HepG2 (cell line): ENCODE measurements around the gene PGS1. TPM values are rescaled to one million over a fixed set of nuclear protein-coding genes. Genes with fewer than 3 reads are reported as not detected.

Experiments
- CBX2 ChIP-seq, 2 experiments: fragments of 200-600 bp in 1 of 2; sonication (generic); formaldehyde crosslinking in 1 of 2; IDR thresholded peaks; 2 replicates each; pipeline versions ENCODE4 v1.7.0 to v1.8.1; 2018 to 2022; ENCODE audit warnings: low read depth in 2 of 2, low read length in 1 of 2, mild to moderate bottlenecking in 1 of 2, missing genetic modification reagents in 1 of 2
- CREB3 ChIP-seq: sonication (generic); formaldehyde crosslinking; IDR thresholded peaks from 2 replicates; pipeline ENCODE4 v1.5.0; 2020; ENCODE audit warnings: missing genetic modification reagents
- DNMT3B ChIP-seq: conservative IDR thresholded peaks from 2 replicates; pipeline ENCODE4 v1.6.1; 2016; ENCODE audit warnings: missing biosample characterization, control low read depth
- ELF4 ChIP-seq: sonication (generic); formaldehyde crosslinking; IDR thresholded peaks from 2 replicates; pipeline ENCODE4 v1.5.0; 2020; ENCODE audit warnings: missing genetic modification reagents, mild to moderate bottlenecking, moderate library complexity, borderline replicate concordance
- FUBP1 ChIP-seq: sonication (generic); formaldehyde crosslinking; IDR thresholded peaks from 2 replicates; pipeline ENCODE4 v1.5.1; 2020; ENCODE audit warnings: missing genetic modification reagents, mild to moderate bottlenecking, borderline replicate concordance
- JUNB ChIP-seq: sonication (generic); formaldehyde crosslinking; IDR thresholded peaks from 2 replicates; pipeline ENCODE4 v1.8.0; 2022; ENCODE audit warnings: missing genetic modification reagents, mild to moderate bottlenecking, borderline replicate concordance
- KMT2B ChIP-seq: IDR thresholded peaks from 2 replicates; pipeline ENCODE4 v1.6.1; 2016; ENCODE audit warnings: missing genetic modification reagents, missing compliant biosample characterization
- MED8 ChIP-seq: sonication (generic); formaldehyde crosslinking; IDR thresholded peaks from 2 replicates; pipeline ENCODE4 v1.8.1; 2023; ENCODE audit warnings: mild to moderate bottlenecking, missing genetic modification reagents; ENCODE audit not compliant: insufficient replicate concordance
- MYPOP ChIP-seq: sonication (generic); formaldehyde crosslinking; IDR thresholded peaks from 2 replicates; pipeline ENCODE4 v1.8.1; 2023; ENCODE audit warnings: mild to moderate bottlenecking, moderate library complexity, missing genetic modification reagents
- PBX3 ChIP-seq: sonication (generic); formaldehyde crosslinking; IDR thresholded peaks from 2 replicates; pipeline ENCODE4 v1.8.1; 2023; ENCODE audit warnings: missing genetic modification reagents, inconsistent platforms, borderline replicate concordance
- PHF21A ChIP-seq: sonication (generic); formaldehyde crosslinking; IDR thresholded peaks from 2 replicates; pipeline ENCODE4 v1.5.0; 2020; ENCODE audit warnings: mild to moderate bottlenecking, missing genetic modification reagents
- SOX5 ChIP-seq: IDR thresholded peaks from 2 replicates; pipeline ENCODE4 v1.6.1; 2016; ENCODE audit warnings: borderline replicate concordance
- SP5 ChIP-seq: IDR thresholded peaks from 2 replicates; pipeline ENCODE4 v1.6.1; 2016; ENCODE audit warnings: low read depth, borderline replicate concordance
- ZBTB7A ChIP-seq: sonication (generic); formaldehyde crosslinking; IDR thresholded peaks from 2 replicates; pipeline ENCODE4 v1.8.0; 2022; ENCODE audit warnings: mild to moderate bottlenecking, missing genetic modification reagents
- ZNF101 ChIP-seq: sonication (generic); formaldehyde crosslinking; IDR thresholded peaks from 2 replicates; pipeline ENCODE4 v1.4.0; 2020; ENCODE audit warnings: mild to moderate bottlenecking, low read depth, missing genetic modification reagents, borderline replicate concordance
- ZNF280B ChIP-seq: sonication (generic); formaldehyde crosslinking; IDR thresholded peaks from 2 replicates; pipeline ENCODE4 v1.5.0; 2020; ENCODE audit warnings: missing genetic modification reagents, mild to moderate bottlenecking, borderline replicate concordance
- ZNF800 ChIP-seq: sonication (generic); formaldehyde crosslinking; IDR thresholded peaks from 2 replicates; pipeline ENCODE4 v1.4.0; 2020; ENCODE audit warnings: missing genetic modification reagents
- ZSCAN31 ChIP-seq: sonication (generic); formaldehyde crosslinking; IDR thresholded peaks from 2 replicates; pipeline ENCODE4 v1.5.0; 2020; ENCODE audit warnings: low read depth, mild to moderate bottlenecking, missing genetic modification reagents
- polyA plus RNA-seq, 8 experiments: library from polyadenylated mRNA; depleted of rRNA in 3 of 8; stranded (reverse) in 7 of 8; unstranded in 1 of 8; fragments of >200 nt; fragmentation: Illumina TruSeq in 4 of 8; extraction: Trizol in 4 of 8; gene quantifications; 2 replicates each; pipeline versions ENCODE4 v1.2.1 to v1.2.3, GENCODE V29; 2011 to 2016; ENCODE audit warnings: low read depth in 4 of 8, missing spikeins in 1 of 8, mixed read lengths in 1 of 8; ENCODE audit not compliant: insufficient read depth in 1 of 8
- total RNA-seq, 5 experiments: library from RNA; depleted of rRNA; stranded (reverse); fragments of >200 nt; fragmentation: Illumina TruSeq; extraction: Trizol; gene quantifications; 2 replicates each; pipeline ENCODE4 v1.2.3, GENCODE V29; 2016; ENCODE audit warnings: low read depth in 1 of 5

The PGS1 gene
- total and polyA plus RNA-seq, 2 of the 13 experiments (the other 11 are each of a cell fraction or from before 2014, with no cell fraction given) = 25.9 to 31.5 TPM

GRCh38 chr17:78421534-78422266, 43.3 kb downstream of the PGS1 start (continued):
- TF ChIP-seq CBX2 (IDR thresholded peaks at IDR 0.05; ENCODE audit: low read depth, low read length) (no peak), CBX2 (CRISPR knock-in tag; IDR thresholded peaks at IDR 0.05; ENCODE audit: low read depth) (no peak), CREB3 (CRISPR knock-in tag) (no peak), MYPOP (CRISPR knock-in tag) (peak; percentile 93; the same call in 1 of the 2 replicates), SP5 (CRISPR knock-in tag) (peak; percentile 94), JUNB (CRISPR knock-in tag) (peak; percentile 36; the same call in 1 of the 2 replicates), MED8 (CRISPR knock-in tag) (no peak), PBX3 (CRISPR knock-in tag) (no peak), PHF21A (CRISPR knock-in tag) (peak; percentile 100), KMT2B (CRISPR knock-in tag) (peak; percentile 59; the same call in 1 of the 2 replicates), ZNF101 (CRISPR knock-in tag) (0 out of 2 replicates have a peak, but pooled peaks have one; percentile 85), FUBP1 (CRISPR knock-in tag) (no peak), ZNF280B (peak; percentile 38; the same call in 1 of the 2 replicates), ZSCAN31 (CRISPR knock-in tag) (peak; percentile 99), ELF4 (CRISPR knock-in tag) (no peak; the same call in 1 of the 2 replicates), ZBTB7A (peak; percentile 65; the same call in 1 of the 2 replicates), DNMT3B (no peak; the same call in 1 of the 2 replicates), ZNF800 (CRISPR knock-in tag) (peak; percentile 69; the same call in 1 of the 2 replicates), SOX5 (peak; percentile 98)
